ENCODE measurements around the gene SPSB4.

The SPSB4 gene

GRCh38 chr3:141083836-141084649, 32.9 kb downstream of the SPSB4 start:
- Histone ChIP-seq H3K4me1 (ENCODE audit: control insufficient read depth, insufficient read depth, low read length) (peaks cover 87% of the 10 kb centered on the region), H3K36me3 (ENCODE audit: control insufficient read depth, insufficient read depth, low read length) (no peaks in the 10 kb centered on the region), H3K4me3 (ENCODE audit: insufficient read depth, low read depth, low read length) (no peak overlapping the region), H3K9me3 (ENCODE audit: control insufficient read depth, low read length) (no peaks in the 10 kb centered on the region), H3K27ac (ENCODE audit: insufficient read depth, low read depth, low read length, poor library complexity, severe bottlenecking) (peak overlapping the region; percentile 89), H3K27me3 (ENCODE audit: control insufficient read depth, insufficient read depth, low read length, poor library complexity, severe bottlenecking) (no peaks in the 10 kb centered on the region)
- WGBS, 2 experiments, result 35 to 42% methylated on average over 12 to 13 of the region's 13 CpGs

- no peak overlapping the region for H3K4me3 ChIP-seq (ENCODE audit: insufficient read depth, low read depth, low read length)
- H3K36me3 ChIP-seq (ENCODE audit: control insufficient read depth, insufficient read depth, low read length), result no peaks in the 10 kb centered on the region
- H3K27me3 ChIP-seq (ENCODE audit: control insufficient read depth, insufficient read depth, low read length, poor library complexity, severe bottlenecking), result no peaks in the 10 kb centered on the region
- H3K27ac ChIP-seq (ENCODE audit: insufficient read depth, low read depth, low read length, poor library complexity, severe bottlenecking), result no peak overlapping the region
- H3K9me3 ChIP-seq (ENCODE audit: control insufficient read depth, low read length), result no peaks in the 10 kb centered on the region
- peaks cover 76% of the 10 kb centered on the region for H3K4me1 ChIP-seq (ENCODE audit: control insufficient read depth, insufficient read depth, low read length)
- 92 to 96% methylated on average over 3 of the region's 3 CpGs for WGBS, 2 experiments
Measured at GRCh38 chr3:141085343-141086070, 34.4 kb downstream of the SPSB4 start.

GRCh38 chr3:141086188-141086587, 35.0 kb downstream of the SPSB4 start:
- Histone ChIP-seq H3K36me3 (ENCODE audit: control insufficient read depth, insufficient read depth, low read length) (no peaks in the 10 kb centered on the region), H3K9me3 (ENCODE audit: control insufficient read depth, low read length) (no peaks in the 10 kb centered on the region), H3K4me1 (ENCODE audit: control insufficient read depth, insufficient read depth, low read length) (peaks cover 75% of the 10 kb centered on the region), H3K4me3 (ENCODE audit: insufficient read depth, low read depth, low read length) (no peak overlapping the region), H3K27ac (ENCODE audit: insufficient read depth, low read depth, low read length, poor library complexity, severe bottlenecking) (no peak overlapping the region), H3K27me3 (ENCODE audit: control insufficient read depth, insufficient read depth, low read length, poor library complexity, severe bottlenecking) (no peaks in the 10 kb centered on the region)
- 88 to 100% methylated on average over 1 of the region's 1 CpG for WGBS, 2 experiments

GRCh38 chr3:141087076-141087777, 36.1 kb downstream of the SPSB4 start:
- no peaks in the 10 kb centered on the region for H3K36me3 ChIP-seq (ENCODE audit: control insufficient read depth, insufficient read depth, low read length)
- no peaks in the 10 kb centered on the region for H3K27me3 ChIP-seq (ENCODE audit: control insufficient read depth, insufficient read depth, low read length, poor library complexity, severe bottlenecking)
- H3K4me1 ChIP-seq (ENCODE audit: control insufficient read depth, insufficient read depth, low read length), result peaks cover 74% of the 10 kb centered on the region
- 82 to 86% methylated on average over 8 of the region's 8 CpGs for WGBS, 2 experiments
- H3K27ac ChIP-seq (ENCODE audit: insufficient read depth, low read depth, low read length, poor library complexity, severe bottlenecking), result no peak overlapping the region
- H3K4me3 ChIP-seq (ENCODE audit: insufficient read depth, low read depth, low read length), result no peak overlapping the region
- H3K9me3 ChIP-seq (ENCODE audit: control insufficient read depth, low read length), result no peaks in the 10 kb centered on the region

- H3K9me3 ChIP-seq (ENCODE audit: control insufficient read depth, low read length), result no peaks in the 10 kb centered on the region
- H3K27ac ChIP-seq (ENCODE audit: insufficient read depth, low read depth, low read length, poor library complexity, severe bottlenecking), result no peak overlapping the region
Measured at GRCh38 chr3:141087778-141088130, 36.6 kb downstream of the SPSB4 start.

GRCh38 chr3:141089339-141090152, 38.4 kb downstream of the SPSB4 start:
- H3K36me3 ChIP-seq (ENCODE audit: control insufficient read depth, insufficient read depth, low read length), result no peaks in the 10 kb centered on the region
- no peaks in the 10 kb centered on the region for H3K27me3 ChIP-seq (ENCODE audit: control insufficient read depth, insufficient read depth, low read length, poor library complexity, severe bottlenecking)
- no peak overlapping the region for H3K27ac ChIP-seq (ENCODE audit: insufficient read depth, low read depth, low read length, poor library complexity, severe bottlenecking)
- H3K4me1 ChIP-seq (ENCODE audit: control insufficient read depth, insufficient read depth, low read length), result peaks cover 66% of the 10 kb centered on the region
- no peak overlapping the region for H3K4me3 ChIP-seq (ENCODE audit: insufficient read depth, low read depth, low read length)
- WGBS, 2 experiments, result 72 to 79% methylated on average over 2 to 3 of the region's 3 CpGs
- H3K9me3 ChIP-seq (ENCODE audit: control insufficient read depth, low read length), result no peaks in the 10 kb centered on the region

More at GRCh38 chr3:141087778-141088130, 36.6 kb downstream of the SPSB4 start:
- H3K36me3 ChIP-seq (ENCODE audit: control insufficient read depth, insufficient read depth, low read length), result no peaks in the 10 kb centered on the region
- no peaks in the 10 kb centered on the region for H3K27me3 ChIP-seq (ENCODE audit: control insufficient read depth, insufficient read depth, low read length, poor library complexity, severe bottlenecking)
- H3K4me1 ChIP-seq (ENCODE audit: control insufficient read depth, insufficient read depth, low read length), result peaks cover 69% of the 10 kb centered on the region
- no peak overlapping the region for H3K4me3 ChIP-seq (ENCODE audit: insufficient read depth, low read depth, low read length)
- WGBS, 2 experiments, result 59 to 61% methylated on average over 5 to 6 of the region's 6 CpGs

GRCh38 chr3:141091426-141091825, 40.3 kb downstream of the SPSB4 start:
- Histone ChIP-seq H3K4me3 (ENCODE audit: insufficient read depth, low read depth, low read length) (no peak overlapping the region), H3K36me3 (ENCODE audit: control insufficient read depth, insufficient read depth, low read length) (no peaks in the 10 kb centered on the region), H3K4me1 (ENCODE audit: control insufficient read depth, insufficient read depth, low read length) (peaks cover 62% of the 10 kb centered on the region), H3K9me3 (ENCODE audit: control insufficient read depth, low read length) (no peaks in the 10 kb centered on the region), H3K27ac (ENCODE audit: insufficient read depth, low read depth, low read length, poor library complexity, severe bottlenecking) (peak overlapping the region; percentile 21), H3K27me3 (ENCODE audit: control insufficient read depth, insufficient read depth, low read length, poor library complexity, severe bottlenecking) (no peaks in the 10 kb centered on the region)
- WGBS, 2 experiments, result 88 to 89% methylated on average over 4 of the region's 4 CpGs

- H3K27me3 ChIP-seq (ENCODE audit: control insufficient read depth, insufficient read depth, low read length, poor library complexity, severe bottlenecking), result no peaks in the 10 kb centered on the region
- peaks cover 51% of the 10 kb centered on the region for H3K4me1 ChIP-seq (ENCODE audit: control insufficient read depth, insufficient read depth, low read length)
- WGBS, 2 experiments, result 75 to 79% methylated on average over 6 of the region's 6 CpGs
- H3K36me3 ChIP-seq (ENCODE audit: control insufficient read depth, insufficient read depth, low read length), result no peaks in the 10 kb centered on the region
- no peaks in the 10 kb centered on the region for H3K9me3 ChIP-seq (ENCODE audit: control insufficient read depth, low read length)
- no peak overlapping the region for H3K4me3 ChIP-seq (ENCODE audit: insufficient read depth, low read depth, low read length)
- no peak overlapping the region for H3K27ac ChIP-seq (ENCODE audit: insufficient read depth, low read depth, low read length, poor library complexity, severe bottlenecking)
Measured at GRCh38 chr3:141092663-141093062, 41.5 kb downstream of the SPSB4 start.

GRCh38 chr3:141093397-141093796, 42.2 kb downstream of the SPSB4 start:
- no peak overlapping the region for H3K27ac ChIP-seq (ENCODE audit: insufficient read depth, low read depth, low read length, poor library complexity, severe bottlenecking)
- H3K9me3 ChIP-seq (ENCODE audit: control insufficient read depth, low read length), result no peaks in the 10 kb centered on the region
- whole genome bisulfite sequencing, 2 experiments, result 93 to 94% methylated on average over 5 of the region's 5 CpGs
- no peaks in the 10 kb centered on the region for H3K27me3 ChIP-seq (ENCODE audit: control insufficient read depth, insufficient read depth, low read length, poor library complexity, severe bottlenecking)
- H3K36me3 ChIP-seq (ENCODE audit: control insufficient read depth, insufficient read depth, low read length), result no peaks in the 10 kb centered on the region
- H3K4me1 ChIP-seq (ENCODE audit: control insufficient read depth, insufficient read depth, low read length), result peaks cover 48% of the 10 kb centered on the region
- no peak overlapping the region for H3K4me3 ChIP-seq (ENCODE audit: insufficient read depth, low read depth, low read length)

Measured in ectodermal cell (in vitro differentiated cells).